IPS-11a (cell line): ENCODE data around the gene EFNB1.

ENCODE experiments used
- H3K4me3 ChIP-seq: one replicate; pipeline ENCODE4 v1.5.1; 2013; ENCODE audit warnings: low read depth, low read length, control low read depth

Gene EFNB1

GRCh38 chrX:68827256-68827655, 1.6 kb upstream of the EFNB1 start:
- no peak overlapping the region for H3K4me3 ChIP-seq

DNA sequence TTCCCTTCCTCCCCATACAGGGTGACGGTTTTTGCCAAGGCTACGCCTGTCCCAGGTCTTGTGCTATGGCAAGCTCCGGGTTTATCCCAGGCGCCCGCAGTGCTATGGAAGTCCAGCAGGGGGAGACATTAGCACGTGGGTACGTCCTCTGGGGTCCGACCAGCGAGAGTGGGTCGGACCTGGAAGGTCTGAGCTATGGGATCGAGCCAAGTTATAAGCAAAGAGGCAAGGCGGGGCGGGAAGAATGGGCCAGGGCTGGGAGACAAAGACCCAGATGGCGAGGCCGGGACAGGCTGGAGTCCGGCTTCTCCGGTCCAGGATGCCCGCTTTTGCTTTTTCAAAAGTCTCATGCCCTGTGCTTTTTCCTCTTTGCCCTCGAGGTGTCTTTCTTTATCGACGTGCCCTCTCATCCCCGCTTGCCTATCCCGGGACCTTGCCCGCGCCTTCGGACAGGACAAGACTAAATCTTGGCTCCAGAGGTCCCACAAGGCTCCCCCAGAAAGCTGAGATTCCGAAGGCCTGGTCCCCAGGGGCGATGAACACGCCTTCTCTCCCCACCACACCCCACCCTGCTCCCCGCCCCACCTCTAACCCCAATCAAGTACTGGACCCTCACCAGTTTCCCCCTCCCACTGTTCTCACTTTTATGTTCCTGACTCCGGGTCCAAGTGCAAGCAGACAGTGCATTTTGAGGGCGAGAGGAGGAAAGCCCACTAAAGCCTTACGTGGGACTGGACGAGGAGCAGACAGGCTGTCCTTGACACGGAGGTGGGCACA, 785 bp upstream of the EFNB1 start:
- peak overlapping the region; percentile 13 for H3K4me3 ChIP-seq

DNA sequence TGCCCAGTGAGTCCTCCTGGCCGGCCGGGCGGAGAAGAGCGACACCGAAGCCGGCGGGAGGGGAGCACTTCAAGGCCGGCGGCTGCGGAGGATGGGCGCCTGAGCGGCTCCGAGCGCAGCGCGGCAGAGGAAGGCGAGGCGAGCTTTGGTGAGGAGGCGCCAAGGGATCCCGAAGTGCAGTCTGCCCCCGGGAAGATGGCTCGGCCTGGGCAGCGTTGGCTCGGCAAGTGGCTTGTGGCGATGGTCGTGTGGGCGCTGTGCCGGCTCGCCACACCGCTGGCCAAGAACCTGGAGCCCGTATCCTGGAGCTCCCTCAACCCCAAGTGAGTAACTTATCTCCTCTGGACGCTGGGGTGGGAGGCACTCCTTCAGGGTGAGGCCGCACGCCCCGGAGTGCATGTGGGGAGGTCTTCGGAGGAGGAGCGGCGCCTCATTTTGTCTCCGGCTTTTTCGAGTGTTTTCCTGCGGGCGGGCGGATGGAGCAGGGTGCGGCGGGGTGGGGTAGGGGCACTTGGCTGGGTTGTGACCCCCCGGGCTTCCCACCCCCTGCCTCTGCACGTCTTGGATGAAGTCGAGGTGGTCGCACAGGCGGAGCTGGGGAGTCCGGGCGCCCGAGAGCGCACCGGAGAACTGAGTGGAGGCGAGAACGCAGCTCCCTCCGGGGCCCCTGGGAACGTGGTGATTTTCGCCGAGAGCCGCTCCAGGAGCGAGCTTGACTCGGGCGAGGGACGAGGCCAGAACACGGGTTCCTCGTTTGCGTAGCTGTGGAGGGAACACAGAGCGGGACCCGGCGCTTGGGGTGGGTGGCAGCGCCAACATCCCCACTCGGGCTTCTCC, 979 bp downstream of the EFNB1 start:
- H3K4me3 ChIP-seq, result peak overlapping the region; percentile 25

DNA sequence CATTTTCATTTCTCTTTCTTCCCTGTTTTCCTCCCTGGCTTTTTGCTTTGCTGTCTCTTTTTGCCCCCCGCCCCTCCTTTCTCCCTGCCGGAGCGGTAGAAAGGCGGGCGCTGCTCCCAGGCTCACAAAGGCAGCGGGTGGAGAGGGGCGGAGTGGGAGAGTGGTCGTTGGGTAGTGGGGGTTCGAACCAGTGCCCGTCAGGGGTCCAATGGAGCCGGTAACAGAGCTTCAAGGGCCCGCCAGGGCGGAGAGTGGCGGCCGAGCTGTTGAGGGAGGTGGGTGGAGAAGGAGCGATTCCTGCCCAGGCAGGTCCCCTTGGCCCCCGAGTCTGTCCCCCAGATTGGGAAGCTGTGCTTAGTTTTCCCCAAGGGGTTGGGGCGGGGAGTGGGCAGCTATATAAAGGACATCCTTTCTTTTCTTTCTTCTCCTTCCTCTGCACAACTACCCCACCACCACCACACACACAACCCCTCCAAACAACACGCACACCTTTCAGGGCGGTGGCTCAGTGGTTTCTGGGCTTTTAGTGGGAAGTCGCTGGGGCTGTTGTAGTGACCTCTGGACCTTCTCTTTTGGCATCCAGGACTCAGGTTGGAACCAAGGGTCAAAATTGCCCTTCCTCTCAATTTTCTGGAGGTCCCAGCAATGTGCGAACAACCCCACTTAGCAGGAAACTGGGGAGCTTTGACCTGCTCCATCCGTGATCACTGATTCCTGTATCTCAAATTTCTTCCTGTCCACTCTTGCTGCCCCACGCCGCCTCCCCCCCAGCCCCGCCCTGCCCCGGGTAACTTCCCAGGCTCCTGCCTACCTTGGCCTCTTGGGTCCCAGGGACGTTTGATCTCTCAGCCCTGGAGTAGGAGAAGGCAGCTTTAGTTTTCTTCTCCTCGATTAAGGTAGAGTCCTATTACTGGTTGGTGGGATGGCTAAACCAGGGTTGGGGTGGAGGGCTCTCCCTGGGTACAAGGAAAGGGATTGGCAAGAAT, 1.9 kb downstream of the EFNB1 start:
- H3K4me3 ChIP-seq, result no peak overlapping the region

DNA sequence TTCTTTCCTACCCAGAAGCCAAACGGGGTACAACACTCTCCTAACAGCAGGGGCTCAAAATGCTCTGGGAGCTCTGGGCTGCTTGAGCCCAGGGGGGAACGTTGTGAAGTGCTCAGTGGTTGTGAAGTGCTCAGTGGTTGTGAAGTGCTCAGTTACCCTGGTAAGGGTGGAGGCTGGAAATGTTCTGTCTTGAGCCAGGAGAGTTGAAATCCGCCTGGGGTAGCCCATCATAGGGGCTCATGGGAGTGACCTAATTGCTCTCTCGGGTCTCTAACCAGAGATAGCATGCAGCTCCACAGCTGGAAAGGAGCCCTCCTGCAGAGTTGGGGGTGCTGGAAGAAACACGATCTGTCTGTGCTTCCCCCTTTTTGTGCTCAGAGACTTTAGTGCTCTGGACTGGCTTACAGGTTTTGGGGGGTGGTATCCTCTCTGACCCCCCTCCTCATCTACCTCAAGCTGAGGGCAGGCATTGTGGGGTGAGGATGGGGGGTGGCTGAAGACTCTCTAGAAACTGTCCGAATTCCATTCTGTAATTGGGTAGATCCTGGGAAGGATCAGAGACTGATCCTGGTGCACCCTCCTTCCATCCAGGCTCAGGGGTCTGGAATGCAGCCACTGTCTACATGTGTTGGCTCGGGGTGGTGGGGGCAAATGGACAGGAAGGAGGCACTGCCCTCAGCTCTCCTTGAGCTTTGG, 2.7 kb downstream of the EFNB1 start:
- no peak overlapping the region for H3K4me3 ChIP-seq

DNA sequence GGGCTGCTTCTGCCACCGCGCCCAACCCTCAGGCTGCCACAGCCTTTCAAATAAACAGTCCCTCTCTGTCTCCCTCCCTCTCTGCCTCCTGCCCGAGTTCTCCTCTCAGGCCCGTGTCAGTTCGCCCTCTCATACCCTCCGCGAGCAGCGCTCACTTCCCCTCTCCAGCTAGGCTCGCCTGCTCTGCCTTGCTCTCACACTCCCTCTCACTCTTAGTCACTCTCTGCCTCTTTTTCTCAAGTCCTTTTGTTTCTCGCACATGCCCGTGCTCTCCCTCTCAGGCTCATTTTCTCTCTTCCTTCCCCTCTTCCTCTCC, 3.2 kb downstream of the EFNB1 start:
- no peak overlapping the region for H3K4me3 ChIP-seq

- H3K4me3 ChIP-seq, result no peak overlapping the region
These were observed 4.0 kb downstream of the EFNB1 start for GRCh38 chrX:68832516-68833447.

GRCh38 chrX:68833448-68833805, 4.6 kb downstream of the EFNB1 start:
- H3K4me3 ChIP-seq, result no peak overlapping the region

DNA sequence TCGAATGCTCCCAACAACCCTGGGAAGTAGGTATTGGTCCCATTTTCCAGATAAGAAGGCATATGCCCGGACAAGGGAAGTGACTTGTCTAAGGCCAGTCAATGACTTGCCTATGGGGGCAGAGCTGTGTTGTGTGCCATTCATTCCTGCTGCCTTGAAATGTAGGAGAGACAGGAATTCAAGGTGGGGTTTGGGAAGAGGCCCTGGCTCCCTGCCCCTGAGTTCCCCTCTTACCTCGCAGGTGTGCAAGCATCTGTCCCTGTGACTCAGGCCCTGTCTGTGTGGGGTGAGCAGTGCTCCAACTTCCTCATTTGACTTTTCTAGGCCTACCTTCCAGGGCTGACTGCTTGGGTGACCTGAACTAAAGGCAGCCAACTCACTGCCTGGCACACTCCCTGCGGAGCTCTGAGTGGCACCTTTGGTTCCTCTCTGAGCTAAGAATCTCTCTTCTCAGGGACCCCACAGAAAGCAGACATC, 5.1 kb downstream of the EFNB1 start:
- H3K4me3 ChIP-seq, result no peak overlapping the region

DNA sequence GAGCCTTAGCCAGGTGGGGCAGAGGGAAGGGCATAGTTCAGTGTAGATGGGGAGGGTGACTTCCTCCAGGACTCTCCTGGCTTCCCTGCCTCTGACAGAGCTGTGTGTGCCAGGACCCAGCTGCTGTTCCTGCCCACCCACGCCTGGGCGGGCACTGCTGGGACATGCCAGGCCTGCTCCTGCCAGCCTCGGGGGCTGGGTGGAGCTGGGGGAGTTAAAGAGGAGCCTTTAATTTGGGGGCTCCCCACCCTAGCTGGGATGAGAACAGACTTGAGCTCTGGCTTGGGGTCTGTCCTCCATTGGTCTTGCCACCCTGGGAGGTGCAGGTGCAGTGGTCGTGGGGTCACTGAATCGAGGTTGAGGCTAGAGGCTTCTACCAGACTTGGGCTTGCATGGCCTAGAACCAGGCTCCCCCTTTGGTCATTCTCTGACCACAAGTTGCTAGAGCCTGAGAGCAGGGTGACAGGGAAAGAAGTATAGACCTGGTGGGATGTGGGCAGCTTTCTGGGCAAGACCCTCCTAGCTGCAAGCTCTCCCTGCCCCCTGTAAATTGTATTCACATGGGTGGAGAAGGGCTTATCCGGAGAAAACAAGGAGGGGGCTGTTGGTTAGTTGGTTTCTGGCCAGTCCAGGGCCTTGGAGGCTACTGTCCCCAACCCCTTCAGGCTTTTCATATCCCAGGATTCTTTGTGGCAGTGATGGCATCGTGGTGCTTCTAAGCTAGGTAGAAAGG, 5.7 kb downstream of the EFNB1 start:
- no peak overlapping the region for H3K4me3 ChIP-seq

DNA sequence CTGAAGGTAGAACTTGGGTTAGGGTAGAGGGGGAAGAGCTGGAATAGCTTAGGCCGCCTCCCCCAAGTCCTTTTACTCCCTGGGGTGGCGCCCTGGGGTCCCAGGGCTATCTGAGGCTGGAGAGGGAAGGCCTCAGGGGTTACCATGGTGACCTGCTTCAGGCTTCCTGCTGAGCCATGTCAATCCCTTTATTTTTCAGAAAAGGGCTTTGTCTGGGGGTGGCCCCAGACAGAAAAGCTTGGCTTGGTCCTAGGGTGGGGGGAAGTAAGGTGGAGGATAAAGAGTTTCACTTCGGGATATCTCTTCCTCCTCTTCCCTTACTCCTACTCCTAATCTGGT, 6.3 kb downstream of the EFNB1 start:
- H3K4me3 ChIP-seq, result no peak overlapping the region

DNA sequence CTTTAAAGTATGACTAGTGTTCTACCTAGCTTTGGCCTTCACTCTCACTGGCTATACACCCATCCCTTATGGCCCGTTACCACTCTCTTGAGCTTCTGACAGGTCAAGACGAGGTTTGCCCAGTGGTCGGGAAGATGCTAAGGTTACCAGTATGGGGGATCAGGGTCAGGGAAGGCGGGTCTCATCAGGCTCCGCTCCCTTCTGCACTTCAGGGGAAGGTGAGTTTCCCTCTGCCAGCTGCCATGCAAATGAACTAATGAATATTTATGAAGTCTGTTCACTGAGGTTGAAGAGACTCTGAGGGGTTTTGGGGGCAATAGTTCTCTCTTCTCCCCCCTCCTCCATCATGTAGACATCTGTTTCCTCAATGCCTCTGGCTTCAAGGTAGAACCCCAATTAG, 6.6 kb downstream of the EFNB1 start:
- H3K4me3 ChIP-seq, result no peak overlapping the region

GRCh38 chrX:68837119-68837518, 8.3 kb downstream of the EFNB1 start:
- no peak overlapping the region for H3K4me3 ChIP-seq

DNA sequence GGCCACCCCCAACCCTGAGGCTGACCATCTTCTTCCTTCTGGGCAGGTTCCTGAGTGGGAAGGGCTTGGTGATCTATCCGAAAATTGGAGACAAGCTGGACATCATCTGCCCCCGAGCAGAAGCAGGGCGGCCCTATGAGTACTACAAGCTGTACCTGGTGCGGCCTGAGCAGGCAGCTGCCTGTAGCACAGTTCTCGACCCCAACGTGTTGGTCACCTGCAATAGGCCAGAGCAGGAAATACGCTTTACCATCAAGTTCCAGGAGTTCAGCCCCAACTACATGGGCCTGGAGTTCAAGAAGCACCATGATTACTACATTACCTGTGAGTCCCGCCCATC, 9.7 kb downstream of the EFNB1 start:
- no peak overlapping the region for H3K4me3 ChIP-seq

DNA sequence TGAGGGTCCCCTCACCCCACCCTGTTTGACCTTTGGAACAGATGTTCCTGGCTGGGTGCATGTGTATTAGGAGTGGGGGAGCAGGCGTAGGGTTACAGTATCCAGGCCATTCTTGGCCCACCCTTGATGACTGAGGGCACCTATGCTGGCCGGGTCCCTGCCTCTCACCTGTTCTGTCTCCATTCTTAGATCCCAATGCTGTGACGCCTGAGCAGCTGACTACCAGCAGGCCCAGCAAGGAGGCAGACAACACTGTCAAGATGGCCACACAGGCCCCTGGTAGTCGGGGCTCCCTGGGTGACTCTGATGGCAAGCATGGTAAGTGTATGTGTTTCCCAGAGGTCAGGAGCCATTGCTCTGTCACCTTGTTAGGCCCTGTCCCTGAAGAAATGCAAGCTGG, 10.9 kb downstream of the EFNB1 start:
- H3K4me3 ChIP-seq, result no peak overlapping the region

- no peak overlapping the region for H3K4me3 ChIP-seq
These were observed 11.4 kb downstream of the EFNB1 start for GRCh38 chrX:68840256-68840655.

- no peak overlapping the region for H3K4me3 ChIP-seq
These were observed 12.6 kb downstream of the EFNB1 start for GRCh38 chrX:68841251-68842049.

DNA sequence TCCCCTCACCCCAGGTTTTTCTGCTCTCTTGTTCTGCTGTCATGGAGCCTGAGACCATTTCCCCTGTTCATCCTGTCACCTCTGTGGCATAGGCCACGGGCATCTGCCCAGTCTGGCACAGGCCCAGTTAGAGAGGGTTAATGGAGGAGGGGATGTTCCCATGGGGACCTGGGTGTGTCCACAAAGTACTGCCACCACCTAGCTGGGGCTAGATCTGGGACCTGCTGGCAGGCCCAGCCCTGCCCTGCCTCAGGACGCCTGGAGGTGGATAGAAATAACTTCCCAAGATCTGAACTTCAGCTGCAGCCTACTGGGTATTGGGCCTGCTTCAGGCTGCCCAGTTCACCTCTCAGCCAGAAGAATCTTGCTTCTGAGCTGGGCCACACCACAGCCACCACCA, 13.5 kb downstream of the EFNB1 start:
- H3K4me3 ChIP-seq, result no peak overlapping the region
